Skin epidermis (tissue), 12 donors: ENCODE measurements around the gene IL22RA1.

Experiments used
- H3K27ac ChIP-seq, 21 experiments: fragments of 200-600 bp; sonication (generic) in 11 of 21; one replicate each; pipeline ENCODE4 v1.5.0; 2020; ENCODE audit warnings: mild to moderate bottlenecking in 3 of 21, inconsistent platforms in 2 of 21, moderate library complexity in 2 of 21
- H3K4me3 ChIP-seq, 7 experiments: fragments of 200-600 bp; sonication (generic) in 2 of 7; one replicate each; pipeline ENCODE4 v1.5.0; 2020; ENCODE audit warnings: inconsistent platforms in 2 of 7, mild to moderate bottlenecking in 2 of 7, moderate library complexity in 1 of 7

The IL22RA1 gene

DNA sequence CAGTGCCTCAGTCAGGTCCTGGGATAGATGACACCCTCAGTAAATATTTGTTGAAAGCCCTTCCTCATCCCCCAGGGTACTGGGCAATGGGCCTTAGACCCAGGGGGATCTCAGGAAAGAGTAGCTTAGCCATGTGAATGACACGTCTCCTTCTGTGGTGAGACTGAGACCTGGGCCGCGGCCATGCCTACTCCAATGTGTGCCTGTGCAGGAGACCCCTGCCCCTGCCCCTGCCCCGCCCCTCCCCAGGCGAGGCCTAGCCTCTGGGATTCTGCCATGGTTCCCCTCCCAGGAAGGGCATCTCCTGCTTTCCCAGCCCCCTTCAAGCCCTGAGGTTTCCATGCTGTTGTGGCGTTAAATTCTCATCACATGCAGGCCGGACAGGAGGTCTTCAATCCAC lies 38.1 kb downstream of the IL22RA1 start:
- no peak overlapping the region for H3K4me3 ChIP-seq
- H3K27ac ChIP-seq, result peak overlapping the region in 7 of 21 experiments; percentile 14 to 80 (median 44)

GRCh38 chr1:24103879-24104278 lies 39.1 kb downstream of the IL22RA1 start:
- H3K27ac ChIP-seq, result no peak overlapping the region

GRCh38 chr1:24103408-24103807 lies 39.5 kb downstream of the IL22RA1 start:
- H3K27ac ChIP-seq, result peak overlapping the region in 3 of 21 experiments; percentile 28 to 67 (median 43)
- H3K4me3 ChIP-seq, result no peak overlapping the region

More at GRCh38 chr1:24103879-24104278, 39.1 kb downstream of the IL22RA1 start:
- H3K4me3 ChIP-seq, result no peak overlapping the region

- Histone ChIP-seq H3K4me3 (no peak overlapping the region), H3K27ac (peak overlapping the region in 4 of 21 experiments; percentile 28 to 67 (median 40))
Observed at GRCh38 chr1:24102961-24103360, 40.0 kb downstream of the IL22RA1 start.

DNA sequence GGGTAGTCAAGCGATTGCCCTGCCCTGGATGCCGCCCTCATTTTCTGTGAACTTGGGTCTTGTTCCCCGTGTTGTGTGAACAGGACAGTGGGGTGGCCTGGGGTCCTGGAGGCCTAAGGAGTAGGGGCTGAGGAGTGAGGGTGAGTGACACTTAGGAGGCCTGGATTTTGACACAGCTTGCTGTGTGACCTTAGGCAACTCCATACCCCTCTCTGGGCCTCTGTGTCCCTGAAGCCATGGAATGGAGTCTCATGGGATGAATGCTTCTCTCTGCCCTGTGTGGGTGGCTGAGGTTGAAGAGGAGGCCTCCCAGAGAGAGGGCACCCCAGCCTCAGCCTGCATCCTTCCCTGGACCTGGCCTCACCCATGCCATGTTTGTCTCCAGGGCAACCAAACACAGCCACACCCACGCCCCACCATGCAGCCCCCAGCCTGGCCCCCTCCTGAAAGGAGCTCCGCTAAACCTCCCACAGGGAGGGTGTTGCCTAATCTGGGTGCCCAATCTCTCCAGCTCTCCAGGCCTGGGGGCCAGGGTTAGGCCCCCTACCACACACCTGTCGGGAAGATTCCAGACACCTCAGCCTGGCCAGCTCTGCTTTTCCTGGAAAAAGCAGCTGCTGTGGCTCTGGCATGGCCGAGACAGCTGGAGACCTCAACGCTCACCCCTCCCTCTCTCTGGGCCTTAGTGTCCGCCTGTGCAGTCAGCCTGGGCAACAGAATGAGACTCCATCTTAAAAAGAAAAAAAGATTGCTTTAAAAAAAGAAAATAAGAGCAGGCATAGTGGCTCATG lies 40.9 kb downstream of the IL22RA1 start:
- Histone ChIP-seq H3K27ac (peak overlapping the region in 4 of 21 experiments; percentile 43 to 67 (median 54)), H3K4me3 (no peak overlapping the region)

DNA sequence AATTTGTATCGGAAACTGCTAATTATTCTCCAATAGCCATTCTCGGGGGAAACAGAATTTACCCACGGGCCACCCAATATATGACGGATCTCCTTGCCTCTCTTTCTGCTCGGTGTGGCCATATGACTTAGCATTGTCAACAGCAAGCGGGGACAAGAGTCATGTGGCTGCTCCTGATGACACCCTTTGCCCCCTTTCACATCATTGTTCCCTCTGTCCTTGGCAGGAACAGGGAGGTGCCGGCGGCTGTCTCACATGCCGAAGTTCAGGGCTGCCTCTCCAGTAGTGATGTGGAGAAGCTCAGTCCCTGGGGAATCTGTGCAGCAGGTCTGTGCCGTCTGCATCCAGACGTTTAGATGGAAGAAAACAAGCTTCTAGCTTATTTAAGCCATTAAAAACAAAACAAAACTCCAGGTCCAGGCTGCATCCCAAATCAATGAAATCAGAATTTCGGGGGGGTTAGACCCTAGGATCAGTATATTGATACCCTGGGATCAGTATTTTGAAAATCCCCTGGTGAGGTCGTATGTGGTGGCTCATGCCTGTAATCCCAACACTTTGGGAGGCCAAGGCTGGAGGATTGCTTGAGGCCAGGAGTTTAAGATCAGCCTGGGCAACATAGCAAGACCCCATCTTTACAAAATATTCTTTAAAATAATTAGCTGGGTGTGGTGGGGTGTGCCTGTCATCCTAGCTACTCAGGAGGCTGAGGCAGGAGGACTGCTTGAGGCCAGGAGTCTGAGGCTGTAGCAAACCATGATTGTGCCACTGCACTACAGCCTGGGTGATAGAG lies 41.8 kb downstream of the IL22RA1 start:
- no peak overlapping the region for H3K4me3 ChIP-seq
- H3K27ac ChIP-seq, result no peak overlapping the region

DNA sequence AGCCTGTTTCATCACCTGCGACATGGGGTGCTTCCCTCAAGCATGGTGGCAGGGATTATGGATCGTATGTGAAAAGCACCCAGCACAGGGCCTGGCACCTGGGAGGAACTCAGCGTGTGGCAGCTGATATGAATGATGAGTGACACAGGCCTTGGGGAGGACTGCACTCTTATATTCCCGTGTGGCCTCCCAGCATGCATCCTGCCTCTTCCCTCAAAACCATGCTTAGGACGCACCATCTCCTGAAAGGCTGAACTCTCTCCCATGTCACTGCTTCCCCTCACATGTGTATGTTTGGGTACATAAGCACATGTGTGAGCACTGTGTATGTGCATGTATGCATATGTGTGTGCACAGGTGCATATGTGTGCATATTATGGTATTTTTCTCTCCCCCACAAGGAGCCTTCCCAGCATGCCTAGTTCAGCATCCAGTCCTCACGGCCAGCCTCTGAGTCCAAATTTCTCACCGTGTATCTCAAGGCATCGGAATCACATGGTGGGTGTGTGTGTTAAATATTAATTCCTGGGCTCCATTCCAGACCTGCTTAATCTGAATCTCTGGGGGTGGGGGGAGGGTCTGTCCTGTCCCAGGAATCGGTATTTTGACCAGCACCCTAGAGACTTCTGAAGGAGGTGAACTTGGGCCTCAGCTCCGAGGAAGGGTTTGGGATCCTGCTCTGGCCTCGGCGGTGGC lies 43.8 kb downstream of the IL22RA1 start:
- H3K4me3 ChIP-seq, result no peak overlapping the region
- H3K27ac ChIP-seq, result no peak overlapping the region

DNA sequence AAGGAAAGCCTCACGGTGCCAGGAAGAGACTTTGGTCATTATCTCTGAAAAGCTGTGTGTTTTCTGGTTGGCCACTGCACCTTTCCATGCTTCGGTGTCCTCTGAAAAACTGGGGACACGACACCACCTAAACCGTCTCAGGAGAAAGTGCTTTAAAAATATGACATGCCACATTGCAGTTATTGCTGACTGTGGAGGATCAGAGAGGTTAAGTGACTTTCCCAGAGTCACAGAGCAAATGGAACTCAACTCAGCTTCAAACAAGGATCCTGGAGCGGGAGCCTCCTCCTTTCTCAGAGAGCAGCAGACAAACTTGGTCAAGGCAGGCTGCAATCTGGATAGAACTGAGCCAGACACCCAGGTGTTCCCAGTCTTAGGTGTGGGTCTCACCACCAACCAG lies 44.8 kb downstream of the IL22RA1 start:
- no peak overlapping the region for H3K27ac ChIP-seq
- H3K4me3 ChIP-seq, result no peak overlapping the region

DNA sequence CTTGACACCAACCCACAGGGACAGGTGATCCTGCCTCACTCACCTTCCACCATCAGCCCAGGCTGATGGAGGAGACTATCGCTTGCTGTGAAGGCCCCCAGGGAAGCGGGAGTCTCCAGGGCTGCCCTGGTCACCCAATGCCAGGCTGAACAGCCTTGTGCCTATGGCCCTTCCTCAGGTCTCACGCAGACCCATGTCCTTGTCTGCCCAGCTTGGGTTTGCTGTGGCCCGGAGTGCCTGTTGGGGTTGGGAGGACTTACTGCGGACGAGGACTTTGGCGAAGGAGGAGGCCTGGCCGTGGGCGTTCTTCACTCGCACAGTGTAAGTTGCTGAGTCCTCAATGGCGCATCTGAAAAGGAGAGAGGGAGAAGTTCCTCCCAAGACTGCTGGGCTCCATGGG lies 45.3 kb downstream of the IL22RA1 start:
- Histone ChIP-seq H3K27ac (no peak overlapping the region), H3K4me3 (no peak overlapping the region)

DNA sequence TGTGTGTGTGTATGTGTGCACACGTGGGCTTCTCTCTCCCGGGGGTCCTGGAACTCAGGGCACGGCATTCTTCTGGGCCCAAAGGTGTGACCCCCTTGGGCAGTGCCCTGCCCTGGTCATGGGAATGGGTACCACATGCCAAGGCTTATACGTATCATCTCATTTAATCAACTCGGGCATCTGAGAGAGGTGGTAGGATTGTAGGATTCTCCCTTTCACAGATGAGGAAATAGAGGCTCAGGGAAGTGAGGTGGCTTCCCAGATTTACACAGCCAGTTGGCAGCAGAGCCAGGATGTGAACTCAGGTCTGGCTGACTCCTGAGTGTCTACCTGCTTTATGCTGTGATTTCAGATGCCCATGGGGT lies 46.2 kb downstream of the IL22RA1 start:
- Histone ChIP-seq H3K27ac (no peak overlapping the region), H3K4me3 (no peak overlapping the region)

GRCh38 chr1:24096009-24096738 lies 46.8 kb downstream of the IL22RA1 start:
- H3K27ac ChIP-seq, result no peak overlapping the region
- H3K4me3 ChIP-seq, result no peak overlapping the region

- H3K27ac ChIP-seq, result no peak overlapping the region
- no peak overlapping the region for H3K4me3 ChIP-seq
Observed at GRCh38 chr1:24095140-24095859, 47.6 kb downstream of the IL22RA1 start.

DNA sequence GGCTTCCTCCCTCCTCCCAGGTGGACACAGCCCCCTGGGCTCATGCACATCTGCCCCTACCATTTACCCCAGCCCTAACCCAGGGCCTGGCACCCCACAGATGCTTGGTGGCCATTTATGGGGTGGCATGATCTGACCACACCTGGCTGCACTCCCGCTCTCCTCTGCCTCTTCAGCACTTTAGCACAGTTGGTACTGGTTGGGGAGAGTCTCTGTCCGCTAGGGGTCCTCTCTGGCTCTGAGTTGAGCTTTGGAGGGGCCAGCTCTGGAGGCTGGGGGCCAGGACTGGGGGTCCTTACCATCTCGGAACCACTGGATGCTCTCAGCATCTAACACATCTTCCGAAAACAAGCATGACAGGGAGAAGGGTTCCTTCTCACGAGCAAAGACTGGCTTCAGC lies 48.4 kb downstream of the IL22RA1 start:
- no peak overlapping the region for H3K4me3 ChIP-seq

DNA sequence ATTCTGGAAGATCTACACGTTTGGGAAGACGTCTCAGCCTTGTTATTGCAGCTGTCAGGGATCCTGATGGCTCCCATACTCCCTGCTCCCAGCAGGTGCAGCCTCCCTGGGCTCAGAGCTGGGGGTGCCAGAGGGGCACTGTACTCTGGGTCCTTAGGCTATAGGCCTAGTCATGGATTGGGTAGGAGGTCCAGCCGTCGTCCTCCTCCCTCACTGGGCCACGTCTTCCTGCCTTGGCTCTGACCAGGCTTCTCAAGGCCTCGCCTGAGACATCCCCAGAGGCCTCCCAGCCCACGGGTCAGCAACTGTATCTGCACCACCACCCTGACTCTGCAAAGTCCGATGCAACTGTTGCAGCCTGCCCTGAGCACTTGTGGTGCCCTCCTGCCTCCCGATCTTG lies 49.2 kb downstream of the IL22RA1 start:
- H3K27ac ChIP-seq, result no peak overlapping the region
- H3K4me3 ChIP-seq, result no peak overlapping the region

More for the DNA sequence above, 48.4 kb downstream of the IL22RA1 start:
- no peak overlapping the region for H3K27ac ChIP-seq

- Histone ChIP-seq H3K27ac (no peak overlapping the region), H3K4me3 (no peak overlapping the region)
Observed at GRCh38 chr1:24092979-24093378, 50.0 kb downstream of the IL22RA1 start.

DNA sequence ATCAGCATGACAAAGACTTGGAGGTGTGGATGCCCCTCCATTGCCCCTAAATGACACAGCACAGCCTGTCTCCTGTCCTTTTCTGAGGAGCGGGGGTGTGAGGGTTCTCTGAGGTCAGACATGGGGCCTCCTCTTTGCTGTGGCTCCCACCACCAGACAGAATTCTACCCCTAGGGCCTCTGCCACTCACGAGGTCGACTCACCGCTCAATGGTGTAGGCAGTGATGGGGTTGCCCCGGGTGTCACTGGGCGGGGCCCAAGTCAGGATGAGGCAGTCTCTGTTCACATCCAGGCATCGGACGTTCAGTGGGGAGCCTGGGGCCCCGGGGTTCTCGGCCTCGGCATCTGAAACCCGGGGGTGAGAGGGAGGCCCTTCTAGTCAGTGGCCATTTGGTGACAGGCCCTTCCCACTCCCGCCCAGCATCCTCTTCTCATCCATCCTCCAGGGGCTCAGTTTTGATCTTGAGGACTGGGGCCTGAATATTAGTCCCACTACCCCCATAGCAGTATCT lies 50.9 kb downstream of the IL22RA1 start:
- no peak overlapping the region for H3K4me3 ChIP-seq
- H3K27ac ChIP-seq, result no peak overlapping the region

DNA sequence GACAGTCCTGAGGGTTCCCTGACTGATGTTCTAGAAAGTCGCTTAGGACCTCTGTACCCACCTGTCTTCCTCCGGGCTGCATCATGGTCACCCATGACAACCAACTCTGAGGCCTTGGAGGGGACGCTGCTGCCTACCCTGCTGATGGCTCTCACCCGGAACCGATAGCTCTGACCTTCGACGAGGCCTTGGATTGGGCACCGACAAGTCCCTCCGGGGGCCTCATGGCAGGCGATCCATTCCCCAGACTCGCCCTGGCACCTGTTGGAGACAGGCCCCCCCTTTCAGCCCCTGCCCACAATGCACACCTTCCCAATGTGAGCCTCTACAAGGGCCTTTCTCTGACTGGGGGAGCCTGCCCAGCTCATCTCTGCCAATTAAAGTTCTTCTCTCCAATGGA lies 52.2 kb downstream of the IL22RA1 start:
- Histone ChIP-seq H3K4me3 (no peak overlapping the region), H3K27ac (no peak overlapping the region)

- Histone ChIP-seq H3K27ac (peak overlapping the region in 1 of 21 experiments; percentile 14), H3K4me3 (no peak overlapping the region)
Observed at GRCh38 chr1:24089743-24090555, 53.0 kb downstream of the IL22RA1 start.
